ENCODE measurements around the gene MARCOL. TPM values are rescaled to one million over a fixed set of nuclear protein-coding genes. Genes with fewer than 3 reads are reported as not detected.

MARCOL gene
- polyA plus RNA-seq, 1 donor from 2014 or later, result not detected

DNA sequence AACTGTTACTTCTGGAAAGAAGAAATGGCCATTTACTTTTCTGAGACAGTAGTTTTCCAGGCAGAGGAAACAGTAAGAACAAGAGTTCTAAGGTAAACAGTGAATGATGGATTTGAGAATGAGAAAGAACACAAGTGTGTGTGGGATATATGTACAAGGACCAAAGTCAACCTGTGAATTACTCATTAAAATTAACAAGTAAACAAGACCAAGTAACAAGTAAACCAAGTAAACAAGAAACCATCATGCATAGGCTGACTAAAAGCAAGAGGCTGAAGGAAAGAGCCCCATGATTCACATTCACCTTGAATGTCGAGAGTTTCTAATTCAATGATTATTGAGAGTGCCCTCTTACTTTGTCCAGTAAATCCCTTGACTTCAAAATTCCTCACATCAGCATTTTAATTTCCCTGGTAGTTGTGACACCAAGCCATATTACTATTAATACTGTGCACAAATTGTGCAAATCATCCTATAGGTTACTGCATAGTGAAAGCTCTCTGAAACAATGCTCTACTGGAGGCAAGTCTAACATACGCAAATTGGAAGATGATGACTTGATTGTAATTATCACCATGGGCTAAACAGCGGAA, 9.8 kb upstream of the MARCOL start:
- H4K20me1 ChIP-seq (ENCODE audit: insufficient read depth), result no peaks in the 10 kb centered on the region
- TF ChIP-seq MXI1 (conservative IDR thresholded peaks at IDR 0.05; ENCODE audit: poor library complexity, severe bottlenecking), result no peak
- TF ChIP-seq, protein P1, sequence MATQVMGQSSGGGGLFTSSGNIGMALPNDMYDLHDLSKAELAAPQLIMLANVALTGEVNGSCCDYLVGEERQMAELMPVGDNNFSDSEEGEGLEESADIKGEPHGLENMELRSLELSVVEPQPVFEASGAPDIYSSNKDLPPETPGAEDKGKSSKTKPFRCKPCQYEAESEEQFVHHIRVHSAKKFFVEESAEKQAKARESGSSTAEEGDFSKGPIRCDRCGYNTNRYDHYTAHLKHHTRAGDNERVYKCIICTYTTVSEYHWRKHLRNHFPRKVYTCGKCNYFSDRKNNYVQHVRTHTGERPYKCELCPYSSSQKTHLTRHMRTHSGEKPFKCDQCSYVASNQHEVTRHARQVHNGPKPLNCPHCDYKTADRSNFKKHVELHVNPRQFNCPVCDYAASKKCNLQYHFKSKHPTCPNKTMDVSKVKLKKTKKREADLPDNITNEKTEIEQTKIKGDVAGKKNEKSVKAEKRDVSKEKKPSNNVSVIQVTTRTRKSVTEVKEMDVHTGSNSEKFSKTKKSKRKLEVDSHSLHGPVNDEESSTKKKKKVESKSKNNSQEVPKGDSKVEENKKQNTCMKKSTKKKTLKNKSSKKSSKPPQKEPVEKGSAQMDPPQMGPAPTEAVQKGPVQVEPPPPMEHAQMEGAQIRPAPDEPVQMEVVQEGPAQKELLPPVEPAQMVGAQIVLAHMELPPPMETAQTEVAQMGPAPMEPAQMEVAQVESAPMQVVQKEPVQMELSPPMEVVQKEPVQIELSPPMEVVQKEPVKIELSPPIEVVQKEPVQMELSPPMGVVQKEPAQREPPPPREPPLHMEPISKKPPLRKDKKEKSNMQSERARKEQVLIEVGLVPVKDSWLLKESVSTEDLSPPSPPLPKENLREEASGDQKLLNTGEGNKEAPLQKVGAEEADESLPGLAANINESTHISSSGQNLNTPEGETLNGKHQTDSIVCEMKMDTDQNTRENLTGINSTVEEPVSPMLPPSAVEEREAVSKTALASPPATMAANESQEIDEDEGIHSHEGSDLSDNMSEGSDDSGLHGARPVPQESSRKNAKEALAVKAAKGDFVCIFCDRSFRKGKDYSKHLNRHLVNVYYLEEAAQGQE (IDR thresholded peaks at IDR 0.05; ENCODE audit: borderline replicate concordance), result no peak
- no peaks in the 10 kb centered on the region for H3K36me3 ChIP-seq (ENCODE audit: insufficient read depth, low read length)
- no peaks in the 10 kb centered on the region for H3K9me2 ChIP-seq (ENCODE audit: insufficient read depth, low read length)
- H3K9me3 ChIP-seq (ENCODE audit: low read length), result no peaks in the 10 kb centered on the region
- no peaks in the 10 kb centered on the region for H3K27me3 ChIP-seq (ENCODE audit: insufficient read depth, low read depth, low read length)
- no peak overlapping the region for H3K27ac ChIP-seq (ENCODE audit: low read length)
- H3K4me3 ChIP-seq (ENCODE audit: low read length), result no peak overlapping the region
- H3K79me2 ChIP-seq (replicated peaks; ENCODE audit: insufficient read depth, low read length), result no peaks in the 10 kb centered on the region
- no peak overlapping the region for H2AFZ ChIP-seq (ENCODE audit: low read depth, low read length)
- H3F3A ChIP-seq (ENCODE audit: insufficient read depth, low read length, poor library complexity, severe bottlenecking), result no peaks in the 10 kb centered on the region
- H3K4me2 ChIP-seq (ENCODE audit: low read length), result no peak overlapping the region
- H3K9ac ChIP-seq (ENCODE audit: low read length), result no peak overlapping the region

DNA sequence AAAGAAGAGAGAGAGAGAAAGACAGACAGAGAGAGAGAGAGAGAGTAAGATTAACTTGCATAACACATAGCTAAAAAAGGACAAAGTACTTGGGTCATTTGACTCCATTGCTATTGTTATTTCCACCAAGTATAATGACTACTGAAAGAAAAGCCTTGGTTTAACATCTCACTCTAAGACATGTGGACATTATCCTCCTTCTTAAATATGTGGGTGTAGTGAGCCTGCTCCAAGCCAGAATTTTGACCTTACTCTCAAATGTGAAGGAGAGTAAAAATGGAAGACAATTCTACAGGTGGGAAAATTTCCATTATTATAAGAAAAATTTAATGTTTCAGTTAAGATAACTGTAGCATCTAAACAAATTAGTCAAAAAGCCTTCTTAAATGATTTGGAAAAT, 8.5 kb upstream of the MARCOL start:
- TF ChIP-seq TAF1 (IDR thresholded peaks at IDR 0.05; ENCODE audit: low read depth), result no peak
- H3K79me2 ChIP-seq (replicated peaks; ENCODE audit: insufficient read depth, low read length), result no peaks in the 10 kb centered on the region
- no peak overlapping the region for H3K4me2 ChIP-seq (ENCODE audit: low read length)
- no peak overlapping the region for H3K27ac ChIP-seq (ENCODE audit: low read length)
- no peaks in the 10 kb centered on the region for H4K20me1 ChIP-seq (ENCODE audit: insufficient read depth)
- H3K36me3 ChIP-seq (ENCODE audit: insufficient read depth, low read length), result no peaks in the 10 kb centered on the region
- H3F3A ChIP-seq (ENCODE audit: insufficient read depth, low read length, poor library complexity, severe bottlenecking), result no peaks in the 10 kb centered on the region
- H3K9me2 ChIP-seq (ENCODE audit: insufficient read depth, low read length), result no peaks in the 10 kb centered on the region
- no peaks in the 10 kb centered on the region for H3K9me3 ChIP-seq (ENCODE audit: low read length)
- H3K27me3 ChIP-seq (ENCODE audit: insufficient read depth, low read depth, low read length), result no peaks in the 10 kb centered on the region
- H3K9ac ChIP-seq (ENCODE audit: low read length), result no peak overlapping the region
- no peak overlapping the region for H3K4me3 ChIP-seq (ENCODE audit: low read length)
- no peak overlapping the region for H2AFZ ChIP-seq (ENCODE audit: low read depth, low read length)

GRCh38 chr5:148230240-148230639, 8.1 kb upstream of the MARCOL start:
- no peak overlapping the region for H3K27ac ChIP-seq (ENCODE audit: low read length)
- H4K20me1 ChIP-seq (ENCODE audit: insufficient read depth), result no peaks in the 10 kb centered on the region
- no peak for TF ChIP-seq SMC3 (conservative IDR thresholded peaks at IDR 0.05; ENCODE audit: poor library complexity)
- TF ChIP-seq RAD21 (conservative IDR thresholded peaks at IDR 0.05), result no peak
- TF ChIP-seq CTCF (IDR thresholded peaks at IDR 0.05; ENCODE audit: poor library complexity, severe bottlenecking), result no peak
- H3K4me2 ChIP-seq (ENCODE audit: low read length), result no peak overlapping the region
- no peaks in the 10 kb centered on the region for H3K36me3 ChIP-seq (ENCODE audit: insufficient read depth, low read length)
- H2AFZ ChIP-seq (ENCODE audit: low read depth, low read length), result no peak overlapping the region
- no peaks in the 10 kb centered on the region for H3F3A ChIP-seq (ENCODE audit: insufficient read depth, low read length, poor library complexity, severe bottlenecking)
- H3K9ac ChIP-seq (ENCODE audit: low read length), result no peak overlapping the region
- no peaks in the 10 kb centered on the region for H3K9me2 ChIP-seq (ENCODE audit: insufficient read depth, low read length)
- H3K9me3 ChIP-seq (ENCODE audit: low read length), result no peaks in the 10 kb centered on the region
- H3K79me2 ChIP-seq (replicated peaks; ENCODE audit: insufficient read depth, low read length), result no peaks in the 10 kb centered on the region
- H3K4me3 ChIP-seq (ENCODE audit: low read length), result no peak overlapping the region
- no peaks in the 10 kb centered on the region for H3K27me3 ChIP-seq (ENCODE audit: insufficient read depth, low read depth, low read length)
